Caco-2 (cell line): ENCODE results near the gene KMT2C. TPM values are rescaled to one million over a fixed set of nuclear protein-coding genes. Genes with fewer than 3 reads are reported as not detected.

Experiments used
- BruUV-seq: library from RNA; stranded (reverse); fragments of 400-500 nt; replicated peaks from 2 replicates; lab custom pipeline; 2021; lab: Mats Ljungman, UMichigan
- CTCF ChIA-PET: fragments of 300-600 bp; sonication (Branson Sonifier 250); formaldehyde crosslinking; loops from one replicate; lab custom pipeline; 2022; ENCODE audit warnings: antibody characterized with exemption; lab: Charles Lee
- POLR2A ChIA-PET: fragments of 300-600 bp; sonication (Branson Sonifier 250); formaldehyde crosslinking; loops from one replicate; lab custom pipeline; 2022; ENCODE audit warnings: antibody characterized with exemption; lab: Charles Lee
- DNase-seq, 2 experiments: peaks; one replicate each; pipeline versions ENCODE4 v3.0.0 to v3.0.0-alpha.2; 2020 to 2022
- H3K27me3 ChIP-seq: replicated peaks from 2 replicates; pipeline ENCODE4 v1.6.0; 2011; ENCODE audit warnings: low read length; ENCODE audit not compliant: control insufficient read depth, insufficient read depth
- H3K36me3 ChIP-seq: 2 replicates; pipeline ENCODE4 v1.5.1; 2011; ENCODE audit warnings: low read length; ENCODE audit not compliant: control insufficient read depth, insufficient read depth
- H3K4me1 ChIP-seq: fragments of 250-450 bp; sonication (Bioruptor Pico); 2 replicates; pipeline ENCODE4 v1.5.1; 2020; ENCODE audit warnings: mild to moderate bottlenecking
- H3K4me3 ChIP-seq: 2 replicates; pipeline ENCODE4 v1.5.1; 2011; ENCODE audit warnings: low read depth, mild to moderate bottlenecking, control low read depth, low read length
- H3K9me3 ChIP-seq: fragments of 250-450 bp; sonication (Bioruptor Pico); 2 replicates; pipeline ENCODE4 v1.5.1; 2020; ENCODE audit warnings: mild to moderate bottlenecking, moderate library complexity
- H3K27ac Mint-ChIP-seq: one replicate; pipeline ENCODE4 v1.8.0; 2022; ENCODE audit warnings: mixed read lengths; ENCODE audit not compliant: unreplicated experiment
- H3K27me3 Mint-ChIP-seq: one replicate; pipeline ENCODE4 v1.8.0; 2022; ENCODE audit warnings: mixed read lengths; ENCODE audit not compliant: insufficient read depth, unreplicated experiment
- H3K36me3 Mint-ChIP-seq: one replicate; pipeline ENCODE4 v1.8.0; 2022; ENCODE audit warnings: mild to moderate bottlenecking, mixed read lengths; ENCODE audit not compliant: insufficient read depth, unreplicated experiment
- H3K4me1 Mint-ChIP-seq: one replicate; pipeline ENCODE4 v1.8.0; 2022; ENCODE audit warnings: low read depth, mixed read lengths; ENCODE audit not compliant: unreplicated experiment
- H3K4me3 Mint-ChIP-seq: one replicate; pipeline ENCODE4 v1.8.0; 2022; ENCODE audit warnings: mild to moderate bottlenecking, moderate library complexity, mixed read lengths; ENCODE audit not compliant: unreplicated experiment
- H3K9me3 Mint-ChIP-seq: one replicate; pipeline ENCODE4 v1.8.0; 2022; ENCODE audit warnings: mixed read lengths; ENCODE audit not compliant: unreplicated experiment
- intact Hi-C: fragments of 100-400 bp; cut with micrococcal nuclease; formaldehyde crosslinking; loops from one replicate; pipeline ENCODE4 v1.10.0; 2022; ENCODE audit not compliant: unreplicated experiment
- total RNA-seq: library from RNA; stranded (reverse); gene quantifications from 2 replicates; pipeline ENCODE4 v1.2.3, GENCODE V29; 2022
- TF ChIP-seq, protein P1 (sequence below), 2 experiments: fragments of 200-600 bp in 1 of 2; IDR thresholded peaks; 1 replicate in 1 of 2; 2 replicates in 1 of 2; pipeline versions ENCODE4 v1.5.1 to v1.8.0; 2011 to 2022; ENCODE audit warnings: antibody characterized with exemption in 1 of 2, control low read depth in 1 of 2, inconsistent platforms in 1 of 2, low read depth in 1 of 2, low read length in 1 of 2, mild to moderate bottlenecking in 1 of 2, moderate library complexity in 1 of 2; ENCODE audit not compliant: insufficient read depth in 1 of 2, severe bottlenecking in 1 of 2, unreplicated experiment in 1 of 2

KMT2C gene
- total RNA-seq, 1 experiment from 2014 or later, result 59.5 TPM

DNA sequence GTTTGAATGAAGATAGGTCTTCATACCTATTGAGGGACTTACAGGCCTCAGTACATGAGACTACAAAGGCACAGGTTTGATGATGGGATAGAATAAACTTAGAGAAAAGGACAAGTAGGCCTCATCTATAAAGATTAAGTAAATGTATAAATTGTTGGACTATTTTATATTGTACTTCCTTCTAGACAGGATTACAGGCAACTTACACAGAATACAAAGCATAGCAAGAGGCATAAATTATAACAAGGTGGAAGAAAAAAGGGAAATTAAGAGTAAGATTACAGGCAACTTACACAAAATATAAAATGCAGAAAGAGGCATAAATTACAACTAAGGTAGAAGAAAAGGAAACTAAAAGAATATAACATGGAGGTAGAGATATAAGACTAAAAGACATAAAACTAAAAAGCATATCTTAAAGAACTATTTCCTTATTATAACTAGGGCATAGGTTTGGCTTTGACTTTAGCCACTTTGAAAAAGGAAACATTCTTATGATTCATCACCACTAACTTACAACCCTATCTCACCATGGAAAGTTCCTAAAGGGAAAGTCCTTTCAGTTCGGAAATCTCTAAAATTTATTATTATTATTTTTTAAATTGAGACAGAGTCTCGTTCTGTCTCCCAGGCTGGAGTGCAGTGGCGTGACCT is 257.3 kb downstream of the KMT2C start:
- Histone ChIP-seq H3K4me3 (no peak overlapping the region), H3K9me3 (no peaks in the 10 kb centered on the region), H3K4me1 (no peaks in the 10 kb centered on the region), H3K36me3 (0 out of 2 replicates have a peak, but pooled peaks cover 2% of the 10 kb centered on the region), H3K27me3 (no peaks in the 10 kb centered on the region)
- H3K27me3 Mint-ChIP-seq, result no peaks in the 10 kb centered on the region
- peaks cover 64% of the 10 kb centered on the region for H3K36me3 Mint-ChIP-seq
- ChIA-PET CTCF (no interaction called here), POLR2A (no interaction called here)
- H3K4me1 Mint-ChIP-seq, result no peaks in the 10 kb centered on the region
- intact Hi-C loops, result no loop called here
- BruUV-seq, result no TSS peak
- no peak overlapping the region for H3K4me3 Mint-ChIP-seq
- no peaks in the 10 kb centered on the region for H3K9me3 Mint-ChIP-seq
- no peak for DNase-seq
- H3K27ac Mint-ChIP-seq, result no peak overlapping the region
- TF ChIP-seq, protein P1, sequence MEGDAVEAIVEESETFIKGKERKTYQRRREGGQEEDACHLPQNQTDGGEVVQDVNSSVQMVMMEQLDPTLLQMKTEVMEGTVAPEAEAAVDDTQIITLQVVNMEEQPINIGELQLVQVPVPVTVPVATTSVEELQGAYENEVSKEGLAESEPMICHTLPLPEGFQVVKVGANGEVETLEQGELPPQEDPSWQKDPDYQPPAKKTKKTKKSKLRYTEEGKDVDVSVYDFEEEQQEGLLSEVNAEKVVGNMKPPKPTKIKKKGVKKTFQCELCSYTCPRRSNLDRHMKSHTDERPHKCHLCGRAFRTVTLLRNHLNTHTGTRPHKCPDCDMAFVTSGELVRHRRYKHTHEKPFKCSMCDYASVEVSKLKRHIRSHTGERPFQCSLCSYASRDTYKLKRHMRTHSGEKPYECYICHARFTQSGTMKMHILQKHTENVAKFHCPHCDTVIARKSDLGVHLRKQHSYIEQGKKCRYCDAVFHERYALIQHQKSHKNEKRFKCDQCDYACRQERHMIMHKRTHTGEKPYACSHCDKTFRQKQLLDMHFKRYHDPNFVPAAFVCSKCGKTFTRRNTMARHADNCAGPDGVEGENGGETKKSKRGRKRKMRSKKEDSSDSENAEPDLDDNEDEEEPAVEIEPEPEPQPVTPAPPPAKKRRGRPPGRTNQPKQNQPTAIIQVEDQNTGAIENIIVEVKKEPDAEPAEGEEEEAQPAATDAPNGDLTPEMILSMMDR (IDR thresholded peaks at IDR 0.05; ENCODE audit: insufficient read depth in 1 of 2, low read depth in 1 of 2, low read length in 1 of 2, severe bottlenecking in 1 of 2, unreplicated experiment in 1 of 2), result no peak

DNA sequence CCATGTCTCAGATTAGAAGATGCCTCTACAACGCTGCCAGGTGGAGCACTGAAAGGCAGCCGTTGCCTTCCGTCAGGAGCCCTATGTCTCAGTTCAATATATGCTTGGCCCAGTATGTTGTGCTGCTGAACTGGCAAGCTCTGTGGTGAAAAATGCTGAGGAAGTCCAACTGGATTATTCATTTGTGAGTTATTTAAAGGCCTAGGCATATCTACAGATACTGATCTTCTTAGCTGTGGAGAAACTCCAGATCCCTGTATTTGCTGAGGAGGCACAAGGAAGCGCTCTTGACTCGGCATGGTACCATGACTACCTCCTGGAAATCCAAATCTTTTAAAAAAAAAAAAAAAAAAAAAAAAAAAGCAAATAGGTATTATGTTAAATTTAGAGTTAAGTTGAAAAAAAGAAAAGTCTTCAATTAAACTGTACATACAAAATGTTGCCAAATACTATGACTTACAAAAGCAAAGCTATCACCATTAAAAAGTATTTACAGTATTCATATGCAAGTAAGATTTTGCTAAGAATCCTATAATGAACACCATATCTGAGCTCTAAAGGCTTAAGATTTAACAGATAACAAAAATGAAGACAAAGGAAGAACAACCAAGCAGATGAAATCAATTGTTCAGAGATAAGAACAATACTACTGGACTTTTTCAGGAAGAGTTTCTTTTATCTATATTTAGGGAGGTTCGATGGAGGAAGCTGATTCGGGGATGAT is 258.0 kb downstream of the KMT2C start:
- POLR2A ChIA-PET, result no interaction called here
- H3K36me3 ChIP-seq, result 0 out of 2 replicates have a peak, but pooled peaks cover 2% of the 10 kb centered on the region

DNA sequence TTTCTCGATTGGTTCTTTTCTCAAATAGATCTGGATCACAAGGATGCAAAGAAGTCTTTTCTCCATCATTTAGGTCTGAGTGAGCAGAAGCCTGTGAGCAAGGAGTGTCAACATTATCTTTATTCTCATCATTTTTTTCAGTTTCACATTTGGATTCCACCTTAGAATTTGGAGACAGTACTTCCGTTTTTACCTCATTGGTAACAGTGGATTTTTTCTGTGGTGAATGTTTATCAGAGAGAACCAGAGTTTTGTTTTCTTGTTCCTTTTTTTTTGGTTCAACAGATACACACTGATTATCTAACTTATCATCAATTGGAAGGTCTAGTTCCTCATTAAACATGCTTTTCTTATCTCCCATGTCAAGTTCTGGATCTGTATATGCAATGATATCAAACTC is 259.0 kb downstream of the KMT2C start:
- ChIA-PET CTCF (no interaction called here), POLR2A (no interaction called here)
- DNase-seq, result no peak
- H3K4me3 Mint-ChIP-seq, result no peak overlapping the region
- no peaks in the 10 kb centered on the region for H3K27me3 Mint-ChIP-seq
- no peaks in the 10 kb centered on the region for H3K4me1 Mint-ChIP-seq
- H3K27me3 ChIP-seq, result no peaks in the 10 kb centered on the region
- TSS peak; percentile 37 for BruUV-seq
- no peak overlapping the region for H3K27ac Mint-ChIP-seq
- intact Hi-C loops, result no loop called here
- no peaks in the 10 kb centered on the region for H3K36me3 ChIP-seq
- TF ChIP-seq, protein P1 (IDR thresholded peaks at IDR 0.05; ENCODE audit: insufficient read depth in 1 of 2, low read depth in 1 of 2, low read length in 1 of 2, severe bottlenecking in 1 of 2, unreplicated experiment in 1 of 2), result no peak
- H3K9me3 Mint-ChIP-seq, result no peaks in the 10 kb centered on the region
- H3K9me3 ChIP-seq, result no peaks in the 10 kb centered on the region
- H3K4me1 ChIP-seq, result no peaks in the 10 kb centered on the region
- H3K4me3 ChIP-seq, result no peak overlapping the region
- H3K36me3 Mint-ChIP-seq, result peaks cover 60% of the 10 kb centered on the region

More for the DNA sequence above, 258.0 kb downstream of the KMT2C start:
- Mint-ChIP-seq H3K27ac (no peak overlapping the region), H3K4me3 (no peak overlapping the region), H3K9me3 (no peaks in the 10 kb centered on the region), H3K36me3 (peaks cover 61% of the 10 kb centered on the region), H3K4me1 (no peaks in the 10 kb centered on the region), H3K27me3 (no peaks in the 10 kb centered on the region)
- no peaks in the 10 kb centered on the region for H3K4me1 ChIP-seq
- intact Hi-C loops, result no loop called here
- no TSS peak for BruUV-seq
- CTCF ChIA-PET, result no interaction called here
- H3K9me3 ChIP-seq, result no peaks in the 10 kb centered on the region
- DNase-seq, result no peak
- TF ChIP-seq, protein P1 (IDR thresholded peaks at IDR 0.05; ENCODE audit: insufficient read depth in 1 of 2, low read depth in 1 of 2, low read length in 1 of 2, severe bottlenecking in 1 of 2, unreplicated experiment in 1 of 2), result no peak
- H3K4me3 ChIP-seq, result no peak overlapping the region
- H3K27me3 ChIP-seq, result no peaks in the 10 kb centered on the region
